Liver (tissue), 3 donors: ENCODE results near the gene TK1.

ENCODE experiments used
- GABPA ChIP-seq, 2 donors: IDR thresholded peaks in 1 of 2; conservative IDR thresholded peaks in 1 of 2; 2 replicates each; pipeline ENCODE4 v1.6.1; 2016; ENCODE audit warnings: antibody characterized with exemption in 2 of 2, mild to moderate bottlenecking in 1 of 2, moderate library complexity in 1 of 2
- RXRA ChIP-seq, 2 donors: IDR thresholded peaks; 2 replicates each; pipeline ENCODE4 v1.6.1; 2017 to 2018; ENCODE audit warnings: antibody characterized with exemption in 2 of 2, mild to moderate bottlenecking in 1 of 2
- TAF1 ChIP-seq: conservative IDR thresholded peaks from 2 replicates; pipeline ENCODE4 v1.6.1; 2016; ENCODE audit warnings: antibody characterized with exemption, mild to moderate bottlenecking
- TF ChIP-seq, protein P1 (sequence below): fragments of 150-350 bp; IDR thresholded peaks from 2 replicates; pipeline ENCODE4 v1.5.1; 2017; ENCODE audit warnings: improper control_type of control experiment, low read depth, low read length; ENCODE audit not compliant: missing input control
- TF ChIP-seq, protein P2 (sequence below): IDR thresholded peaks from 2 replicates; pipeline ENCODE4 v1.6.1; 2016; ENCODE audit warnings: antibody characterized with exemption
- donor health status: healthy.
- donor health status: healthy.

DNA sequence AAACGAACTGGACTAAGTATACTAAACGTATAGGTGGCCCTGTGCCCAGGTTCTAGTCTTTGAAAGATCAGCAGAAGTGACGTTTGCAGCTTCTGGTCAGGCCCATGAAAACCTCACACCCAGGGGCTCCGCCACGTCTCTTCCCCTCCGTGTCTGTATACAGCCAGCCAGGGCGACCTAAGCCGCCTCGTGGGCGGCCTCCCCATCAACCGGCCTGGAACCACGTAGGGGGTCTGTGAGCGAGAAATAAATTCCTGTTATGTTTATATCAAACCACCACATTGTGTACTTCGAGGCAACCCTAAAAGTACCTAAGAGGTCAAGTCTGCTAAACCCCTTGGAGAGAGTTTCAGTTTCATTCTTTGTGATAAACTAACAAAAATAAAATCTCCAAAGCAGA, 6.8 kb downstream of the TK1 start:
- TF ChIP-seq, protein P1, sequence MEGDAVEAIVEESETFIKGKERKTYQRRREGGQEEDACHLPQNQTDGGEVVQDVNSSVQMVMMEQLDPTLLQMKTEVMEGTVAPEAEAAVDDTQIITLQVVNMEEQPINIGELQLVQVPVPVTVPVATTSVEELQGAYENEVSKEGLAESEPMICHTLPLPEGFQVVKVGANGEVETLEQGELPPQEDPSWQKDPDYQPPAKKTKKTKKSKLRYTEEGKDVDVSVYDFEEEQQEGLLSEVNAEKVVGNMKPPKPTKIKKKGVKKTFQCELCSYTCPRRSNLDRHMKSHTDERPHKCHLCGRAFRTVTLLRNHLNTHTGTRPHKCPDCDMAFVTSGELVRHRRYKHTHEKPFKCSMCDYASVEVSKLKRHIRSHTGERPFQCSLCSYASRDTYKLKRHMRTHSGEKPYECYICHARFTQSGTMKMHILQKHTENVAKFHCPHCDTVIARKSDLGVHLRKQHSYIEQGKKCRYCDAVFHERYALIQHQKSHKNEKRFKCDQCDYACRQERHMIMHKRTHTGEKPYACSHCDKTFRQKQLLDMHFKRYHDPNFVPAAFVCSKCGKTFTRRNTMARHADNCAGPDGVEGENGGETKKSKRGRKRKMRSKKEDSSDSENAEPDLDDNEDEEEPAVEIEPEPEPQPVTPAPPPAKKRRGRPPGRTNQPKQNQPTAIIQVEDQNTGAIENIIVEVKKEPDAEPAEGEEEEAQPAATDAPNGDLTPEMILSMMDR: no peak
- no peak for TF ChIP-seq TAF1
- no peak for TF ChIP-seq GABPA (IDR thresholded peaks at IDR 0.05 in 1 of 2, conservative IDR thresholded peaks at IDR 0.05 in 1 of 2)
- TF ChIP-seq, protein P2, sequence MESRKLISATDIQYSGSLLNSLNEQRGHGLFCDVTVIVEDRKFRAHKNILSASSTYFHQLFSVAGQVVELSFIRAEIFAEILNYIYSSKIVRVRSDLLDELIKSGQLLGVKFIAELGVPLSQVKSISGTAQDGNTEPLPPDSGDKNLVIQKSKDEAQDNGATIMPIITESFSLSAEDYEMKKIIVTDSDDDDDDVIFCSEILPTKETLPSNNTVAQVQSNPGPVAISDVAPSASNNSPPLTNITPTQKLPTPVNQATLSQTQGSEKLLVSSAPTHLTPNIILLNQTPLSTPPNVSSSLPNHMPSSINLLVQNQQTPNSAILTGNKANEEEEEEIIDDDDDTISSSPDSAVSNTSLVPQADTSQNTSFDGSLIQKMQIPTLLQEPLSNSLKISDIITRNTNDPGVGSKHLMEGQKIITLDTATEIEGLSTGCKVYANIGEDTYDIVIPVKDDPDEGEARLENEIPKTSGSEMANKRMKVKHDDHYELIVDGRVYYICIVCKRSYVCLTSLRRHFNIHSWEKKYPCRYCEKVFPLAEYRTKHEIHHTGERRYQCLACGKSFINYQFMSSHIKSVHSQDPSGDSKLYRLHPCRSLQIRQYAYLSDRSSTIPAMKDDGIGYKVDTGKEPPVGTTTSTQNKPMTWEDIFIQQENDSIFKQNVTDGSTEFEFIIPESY: no peak
- TF ChIP-seq RXRA (IDR thresholded peaks at IDR 0.05): no peak
